HCT116 (cell line): ENCODE measurements around the gene TMEM62. TPM values are rescaled to one million over a fixed set of nuclear protein-coding genes. Genes with fewer than 3 reads are reported as not detected.

ENCODE experiments used
- ATAC-seq: fragments of 200-7000 bp; cut with Tn5 transposase; 2 replicates; pipeline ENCODE4 v1.9.1; 2020; ENCODE audit warnings: mild to moderate bottlenecking, moderate library complexity
- BruUV-seq: library from RNA; stranded (reverse); fragments of 400-500 nt; replicated peaks from 2 replicates; lab custom pipeline; 2021; lab: Mats Ljungman, UMichigan
- CTCF ChIA-PET: fragments of 300-600 bp; sonication (Branson Sonifier 250); formaldehyde crosslinking; loops from one replicate; lab custom pipeline; 2021; ENCODE audit warnings: antibody characterized with exemption; lab: Charles Lee
- POLR2A ChIA-PET: fragments of 300-600, 350-600 bp; sonication (Branson Sonifier 250); formaldehyde crosslinking; loops from one replicate; lab custom pipeline; 2021; ENCODE audit warnings: antibody characterized with exemption; lab: Charles Lee
- RAD21 ChIA-PET, 2 experiments: fragments of 300-600 bp; sonication (Branson Sonifier 250); formaldehyde crosslinking; loops; one replicate each; lab custom pipeline; 2023; ENCODE audit warnings: low total read pairs in 2 of 2; ENCODE audit not compliant: uncharacterized antibody in 2 of 2, unreplicated experiment in 2 of 2, low non-redundant PET in 1 of 2; lab: Charles Lee
- DNase-seq: peaks from one replicate; pipeline ENCODE4 v3.0.0-alpha.2; 2010; ENCODE audit warnings: low read depth, low spot score
- H2AFZ ChIP-seq: fragments of 200-600 bp; shearing (Covaris generic), sonication (generic); 2 replicates; pipeline ENCODE4 v1.6.1; 2017; ENCODE audit warnings: low read depth, mixed run types, mixed read lengths, antibody characterized with exemption, low read length; ENCODE audit not compliant: poor library complexity, severe bottlenecking
- H3K27ac ChIP-seq: 2 replicates; pipeline ENCODE4 v1.5.1; 2012; ENCODE audit warnings: low read depth, low read length
- H3K27me3 ChIP-seq: fragments of 200-600 bp; sonication (generic); 2 replicates; pipeline ENCODE4 v1.6.1; 2016; ENCODE audit warnings: mixed run types, low read length, mixed read lengths; ENCODE audit not compliant: insufficient read depth
- H3K36me3 ChIP-seq, 2 experiments: fragments of 200-500 bp in 1 of 2; fragments of 200-600 bp in 1 of 2; sonication (Bioruptor generic) in 1 of 2; sonication (generic) in 1 of 2; 2 replicates each; pipeline versions ENCODE4 v1.5.1 to v1.6.1; 2014 to 2016; ENCODE audit warnings: low read length in 2 of 2, inconsistent platforms in 1 of 2, mixed read lengths in 1 of 2, mixed run types in 1 of 2; ENCODE audit not compliant: insufficient read depth in 2 of 2, control insufficient read depth in 1 of 2
- H3K4me1 ChIP-seq, 2 experiments: fragments of 200-600 bp in 1 of 2; sonication (generic) in 1 of 2; 2 replicates each; pipeline versions ENCODE4 v1.5.1 to v1.6.1; 2012 to 2017; ENCODE audit warnings: low read length in 2 of 2, inconsistent platforms in 1 of 2, mild to moderate bottlenecking in 1 of 2, mixed read lengths in 1 of 2, mixed run types in 1 of 2, moderate library complexity in 1 of 2; ENCODE audit not compliant: insufficient read depth in 2 of 2, control insufficient read depth in 1 of 2
- H3K4me2 ChIP-seq: fragments of 200-600 bp; sonication (generic); 2 replicates; pipeline ENCODE4 v1.6.1; 2017; ENCODE audit warnings: mixed run types, low read length, mixed read lengths
- H3K4me3 ChIP-seq, 2 experiments: fragments of 200-600 bp in 1 of 2; sonication (generic) in 1 of 2; replicated peaks in 1 of 2; 2 replicates each; pipeline ENCODE4 v1.5.1; 2011 to 2016; ENCODE audit warnings: low read length in 2 of 2, control low read depth in 1 of 2, low read depth in 1 of 2, mild to moderate bottlenecking in 1 of 2, mixed read lengths in 1 of 2, mixed run types in 1 of 2
- H3K79me2 ChIP-seq: fragments of 200-600 bp; sonication (generic); 2 replicates; pipeline ENCODE4 v1.6.1; 2017; ENCODE audit warnings: mild to moderate bottlenecking, mixed run types, low read length, moderate library complexity, mixed read lengths; ENCODE audit not compliant: insufficient read depth
- H3K9ac ChIP-seq: fragments of 200-600 bp; sonication (generic); 2 replicates; pipeline ENCODE4 v1.6.1; 2016; ENCODE audit warnings: low read length, mixed read lengths
- H3K9me2 ChIP-seq: fragments of 200-600 bp; sonication (generic), shearing (Covaris generic); 2 replicates; pipeline ENCODE4 v1.6.1; 2017; ENCODE audit warnings: mixed run types, mild to moderate bottlenecking, moderate library complexity; ENCODE audit not compliant: insufficient read depth
- H3K9me3 ChIP-seq, 2 experiments: fragments of 200-500 bp in 1 of 2; fragments of 200-600 bp in 1 of 2; sonication (Bioruptor generic) in 1 of 2; sonication (generic) in 1 of 2; 2 replicates each; pipeline ENCODE4 v1.6.1; 2014 to 2017; ENCODE audit warnings: low read length in 2 of 2, mixed read lengths in 2 of 2, inconsistent platforms in 1 of 2, low read depth in 1 of 2, mild to moderate bottlenecking in 1 of 2, mixed run types in 1 of 2, moderate library complexity in 1 of 2; ENCODE audit not compliant: control insufficient read depth in 1 of 2, insufficient read depth in 1 of 2
- H4K20me1 ChIP-seq: fragments of 200-600 bp; sonication (generic), shearing (Covaris generic); 2 replicates; pipeline ENCODE4 v1.6.1; 2017; ENCODE audit warnings: mixed run types, mild to moderate bottlenecking, moderate library complexity; ENCODE audit not compliant: insufficient read depth
- ATF3 ChIP-seq: IDR thresholded peaks from 2 replicates; pipeline ENCODE4 v1.6.1; 2012
- CTCF ChIP-seq, 3 experiments: fragments of 200-600 bp in 1 of 3; sonication (generic) in 1 of 3; IDR thresholded peaks in 2 of 3; conservative IDR thresholded peaks in 1 of 3; 2 replicates each; pipeline ENCODE4 v1.5.1; 2012 to 2017; ENCODE audit warnings: low read depth in 2 of 3, low read length in 2 of 3, antibody characterized with exemption in 1 of 3, borderline replicate concordance in 1 of 3, control low read depth in 1 of 3, mild to moderate bottlenecking in 1 of 3, mixed read lengths in 1 of 3, mixed run types in 1 of 3, moderate library complexity in 1 of 3; ENCODE audit not compliant: insufficient read depth in 1 of 3
- EZH2phosphoT487 ChIP-seq: fragments of 200-600 bp; IDR thresholded peaks from 2 replicates; pipeline ENCODE4 v1.6.1; 2018; ENCODE audit warnings: antibody characterized with exemption, borderline replicate concordance
- FOSL1 ChIP-seq: IDR thresholded peaks from 2 replicates; pipeline ENCODE4 v1.6.1; 2012; ENCODE audit warnings: low read depth
- JUND ChIP-seq: IDR thresholded peaks from 2 replicates; pipeline ENCODE4 v1.6.1; 2012
- POLR2A ChIP-seq: IDR thresholded peaks from 2 replicates; pipeline ENCODE4 v1.7.0; 2011; ENCODE audit warnings: borderline replicate concordance; ENCODE audit not compliant: insufficient read depth, insufficient read length; ENCODE audit errors: extremely low read depth
- RAD21 ChIP-seq: IDR thresholded peaks from 2 replicates; pipeline ENCODE4 v1.6.1; 2012; ENCODE audit warnings: low read depth, mild to moderate bottlenecking
- SIN3A ChIP-seq: IDR thresholded peaks from 2 replicates; pipeline ENCODE4 v1.6.1; 2012; ENCODE audit warnings: low read depth
- SRF ChIP-seq: IDR thresholded peaks from 2 replicates; pipeline ENCODE4 v1.6.1; 2012; ENCODE audit warnings: low read depth
- YY1 ChIP-seq: IDR thresholded peaks from 2 replicates; pipeline ENCODE4 v1.6.1; 2011; ENCODE audit warnings: low read length, low read depth, moderate library complexity, mild to moderate bottlenecking; ENCODE audit not compliant: insufficient replicate concordance; ENCODE audit errors: extremely low read depth
- ZBTB33 ChIP-seq: IDR thresholded peaks from 2 replicates; pipeline ENCODE4 v1.6.1; 2011; ENCODE audit warnings: mild to moderate bottlenecking, low read length, moderate library complexity; ENCODE audit not compliant: insufficient replicate concordance; ENCODE audit errors: extremely low read depth
- intact Hi-C: fragments of 100-400 bp; cut with micrococcal nuclease; formaldehyde crosslinking; loops from 2 replicates; pipeline ENCODE4 v1.10.0; 2022
- total RNA-seq: library from RNA; stranded (reverse); gene quantifications from one replicate; pipeline ENCODE4 v1.2.1, GENCODE V29; 2021; ENCODE audit not compliant: unreplicated experiment

Gene TMEM62
- total RNA-seq, 1 experiment from 2014 or later = 8.8 TPM

GRCh38 chr15:43187544-43188155 is 54.3 kb downstream of the TMEM62 start:
- intact Hi-C loops = loop anchor here (1.0 to 5.0 kb wide), 3 partner anchors 17 to 95 kb away; partner anchors contain the start of gene TMEM62
- POLR2A ChIA-PET = interaction anchor here (0.7 kb wide), 1 partner anchor 48 kb away, joined by 3 read pairs; no protein-coding TSS in a partner anchor
- Histone ChIP-seq H3K27ac (no peak overlapping the region), H4K20me1 (no peaks in the 10 kb centered on the region), H2AFZ (no peak overlapping the region), H3K9me2 (no peaks in the 10 kb centered on the region), H3K79me2 (no peaks in the 10 kb centered on the region; the same call in 1 of the 2 replicates), H3K36me3 (peaks cover 6 to 19% of the 10 kb centered on the region in 2 experiments; a peak in 3 of 4 replicates), H3K4me3 (no peak overlapping the region), H3K27me3 (no peaks in the 10 kb centered on the region), H3K9me3 (no peaks in the 10 kb centered on the region), H3K4me1 (peaks cover 10 to 11% of the 10 kb centered on the region in 2 experiments; a peak in 3 of 4 replicates), H3K9ac (no peak overlapping the region), H3K4me2 (no peak overlapping the region)
- CTCF ChIA-PET = interaction anchor here (1.2 kb wide), 1 partner anchor 98 kb away, joined by 4 read pairs; no protein-coding TSS in a partner anchor
- no TSS peak for BruUV-seq
- ATAC-seq (no peak), DNase-seq (peak; percentile 24)
- TF ChIP-seq POLR2A = no peak
- no peak for TF ChIP-seq SIN3A
- no peak for TF ChIP-seq SRF
- peak; percentile 51 to 70 (median 61); a peak in 5 of 6 replicates for TF ChIP-seq CTCF (IDR thresholded peaks at IDR 0.05 in 2 of 3, conservative IDR thresholded peaks at IDR 0.05 in 1 of 3; ENCODE audit: borderline replicate concordance in 1 of 3, insufficient read depth in 1 of 3, low read depth in 2 of 3, low read length in 2 of 3)
- peak; percentile 64 for TF ChIP-seq RAD21
- no peak for TF ChIP-seq JUND
- RAD21 ChIA-PET = no interaction called here

GRCh38 chr15:43189296-43189695 is 55.9 kb downstream of the TMEM62 start:
- H3K4me1 ChIP-seq = peaks cover 10 to 11% of the 10 kb centered on the region in 2 experiments; a peak in 3 of 4 replicates
- no peaks in the 10 kb centered on the region; the same call in 1 of the 2 replicates for H3K79me2 ChIP-seq
- no peak overlapping the region for H3K4me3 ChIP-seq
- H4K20me1 ChIP-seq = peaks cover 2% of the 10 kb centered on the region; the same call in 1 of the 2 replicates
- no peaks in the 10 kb centered on the region for H3K9me3 ChIP-seq
- ATAC-seq (no peak), DNase-seq (no peak)
- RAD21 ChIA-PET = no interaction called here
- no peak overlapping the region for H3K4me2 ChIP-seq
- H3K36me3 ChIP-seq = peaks cover 12 to 30% of the 10 kb centered on the region in 2 experiments
- CTCF ChIA-PET = interaction anchor here (1.5 kb wide), 1 partner anchor 15 kb away, joined by 6 read pairs; no protein-coding TSS in a partner anchor
- no peak overlapping the region for H3K9ac ChIP-seq
- intact Hi-C loops = loop anchor here (5.0 kb wide), 2 partner anchors 57 to 93 kb away; partner anchors contain the start of gene TMEM62
- no peaks in the 10 kb centered on the region for H3K27me3 ChIP-seq
- H3K9me2 ChIP-seq = no peaks in the 10 kb centered on the region
- no peak overlapping the region for H2AFZ ChIP-seq
- BruUV-seq = no TSS peak
- no peak overlapping the region for H3K27ac ChIP-seq
- POLR2A ChIA-PET = no interaction called here
- TF ChIP-seq EZH2phosphoT487 = no peak
- TF ChIP-seq CTCF (IDR thresholded peaks at IDR 0.05 in 2 of 3, conservative IDR thresholded peaks at IDR 0.05 in 1 of 3; ENCODE audit: borderline replicate concordance in 1 of 3, insufficient read depth in 1 of 3, low read depth in 2 of 3, low read length in 2 of 3) = no peak
- no peak for TF ChIP-seq FOSL1
- no peak for TF ChIP-seq ZBTB33
- no peak for TF ChIP-seq ATF3
- TF ChIP-seq YY1 = no peak
